ENCODE results near the gene HS6ST3.
"Not testable (repeated sequence)": the region's sequence is repeated elsewhere in the genome, so short reads cannot be mapped to it uniquely, and the experiment has no call there.

- TF ChIP-seq, protein P1, sequence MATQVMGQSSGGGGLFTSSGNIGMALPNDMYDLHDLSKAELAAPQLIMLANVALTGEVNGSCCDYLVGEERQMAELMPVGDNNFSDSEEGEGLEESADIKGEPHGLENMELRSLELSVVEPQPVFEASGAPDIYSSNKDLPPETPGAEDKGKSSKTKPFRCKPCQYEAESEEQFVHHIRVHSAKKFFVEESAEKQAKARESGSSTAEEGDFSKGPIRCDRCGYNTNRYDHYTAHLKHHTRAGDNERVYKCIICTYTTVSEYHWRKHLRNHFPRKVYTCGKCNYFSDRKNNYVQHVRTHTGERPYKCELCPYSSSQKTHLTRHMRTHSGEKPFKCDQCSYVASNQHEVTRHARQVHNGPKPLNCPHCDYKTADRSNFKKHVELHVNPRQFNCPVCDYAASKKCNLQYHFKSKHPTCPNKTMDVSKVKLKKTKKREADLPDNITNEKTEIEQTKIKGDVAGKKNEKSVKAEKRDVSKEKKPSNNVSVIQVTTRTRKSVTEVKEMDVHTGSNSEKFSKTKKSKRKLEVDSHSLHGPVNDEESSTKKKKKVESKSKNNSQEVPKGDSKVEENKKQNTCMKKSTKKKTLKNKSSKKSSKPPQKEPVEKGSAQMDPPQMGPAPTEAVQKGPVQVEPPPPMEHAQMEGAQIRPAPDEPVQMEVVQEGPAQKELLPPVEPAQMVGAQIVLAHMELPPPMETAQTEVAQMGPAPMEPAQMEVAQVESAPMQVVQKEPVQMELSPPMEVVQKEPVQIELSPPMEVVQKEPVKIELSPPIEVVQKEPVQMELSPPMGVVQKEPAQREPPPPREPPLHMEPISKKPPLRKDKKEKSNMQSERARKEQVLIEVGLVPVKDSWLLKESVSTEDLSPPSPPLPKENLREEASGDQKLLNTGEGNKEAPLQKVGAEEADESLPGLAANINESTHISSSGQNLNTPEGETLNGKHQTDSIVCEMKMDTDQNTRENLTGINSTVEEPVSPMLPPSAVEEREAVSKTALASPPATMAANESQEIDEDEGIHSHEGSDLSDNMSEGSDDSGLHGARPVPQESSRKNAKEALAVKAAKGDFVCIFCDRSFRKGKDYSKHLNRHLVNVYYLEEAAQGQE (IDR thresholded peaks at IDR 0.05; ENCODE audit: borderline replicate concordance in 1 of 2, low read depth in 1 of 2, low read length in 2 of 2) = not testable (repeated sequence)
- not testable (repeated sequence) for TF ChIP-seq MXD1 (CRISPR knock-in tag; IDR thresholded peaks at IDR 0.05); ZNF337 (CRISPR knock-in tag; IDR thresholded peaks at IDR 0.05; ENCODE audit: borderline replicate concordance, low read depth)
These were observed 39.0 kb upstream of the HS6ST3 start for GRCh38 chr13:96050955-96051354.
